ENCODE results near the gene KPTN. TPM values are rescaled to one million over a fixed set of nuclear protein-coding genes. Genes with fewer than 3 reads are reported as not detected.

Gene KPTN
- polyA plus RNA-seq, 3 donors, result 8.2 to 13.5 (median 13.3) TPM

DNA sequence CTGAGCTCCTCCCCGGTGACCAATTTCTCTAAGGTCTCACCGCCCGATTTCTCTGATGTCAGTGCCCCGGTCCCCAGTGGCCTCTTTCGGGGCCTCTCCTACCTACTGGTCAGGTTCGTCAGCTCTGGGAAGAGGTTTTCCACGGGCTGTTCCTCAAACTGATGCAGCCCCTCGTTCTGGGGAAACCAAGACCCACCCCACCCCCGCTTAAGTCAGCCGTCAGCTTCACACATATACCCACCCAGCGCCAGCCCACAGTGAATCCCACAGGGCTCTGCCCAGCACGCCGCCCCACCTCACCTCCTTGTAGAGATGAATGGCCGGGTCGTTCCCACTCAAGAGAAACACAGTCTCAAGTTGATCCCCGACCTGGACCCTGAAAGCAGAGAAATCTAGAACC is 3.4 kb downstream of the KPTN start:
- no peak for DNase-seq (ENCODE audit: extremely low read depth in 1 of 11, low read depth in 9 of 11, low spot score in 4 of 11)

DNA sequence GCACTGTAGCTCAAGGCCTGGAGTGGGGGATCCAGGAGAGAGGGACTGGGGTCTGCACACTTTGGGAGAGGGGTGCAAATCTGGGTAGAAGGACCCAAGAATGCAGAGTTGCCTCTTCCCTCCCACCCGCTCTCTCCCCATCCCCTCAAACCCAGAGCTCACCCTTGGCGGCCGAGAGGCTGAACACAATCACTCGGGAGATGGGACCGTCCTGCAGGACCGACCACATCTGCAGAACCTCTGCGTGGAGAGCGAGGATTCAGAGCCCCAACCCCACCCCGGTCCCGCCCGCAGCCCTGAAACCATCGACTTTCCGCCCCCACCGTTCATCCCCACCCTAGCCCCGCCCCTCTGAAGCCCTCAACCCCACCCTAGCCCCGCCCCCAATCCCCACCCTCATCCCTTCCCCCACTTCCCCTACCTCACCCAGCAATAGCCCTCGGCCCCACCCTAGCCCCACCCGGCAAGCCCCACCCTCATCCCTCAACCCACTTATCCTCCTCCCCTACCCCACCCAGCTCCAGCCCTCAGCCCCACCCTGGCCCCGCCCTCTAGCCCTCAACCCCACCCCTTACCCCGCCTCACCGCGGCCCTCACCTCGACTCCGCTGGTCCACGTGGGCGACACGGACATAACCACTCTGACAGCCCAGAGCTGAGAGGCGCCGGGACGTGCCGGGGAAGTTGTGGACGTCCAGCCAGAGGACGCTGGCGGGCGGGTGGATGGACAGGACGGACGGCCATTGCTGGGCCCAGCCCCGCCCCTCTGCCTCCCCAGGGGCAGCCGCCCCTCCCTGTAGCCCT is 4.1 kb downstream of the KPTN start:
- no peak for DNase-seq (ENCODE audit: extremely low read depth in 1 of 11, low read depth in 9 of 11, low spot score in 4 of 11)

DNA sequence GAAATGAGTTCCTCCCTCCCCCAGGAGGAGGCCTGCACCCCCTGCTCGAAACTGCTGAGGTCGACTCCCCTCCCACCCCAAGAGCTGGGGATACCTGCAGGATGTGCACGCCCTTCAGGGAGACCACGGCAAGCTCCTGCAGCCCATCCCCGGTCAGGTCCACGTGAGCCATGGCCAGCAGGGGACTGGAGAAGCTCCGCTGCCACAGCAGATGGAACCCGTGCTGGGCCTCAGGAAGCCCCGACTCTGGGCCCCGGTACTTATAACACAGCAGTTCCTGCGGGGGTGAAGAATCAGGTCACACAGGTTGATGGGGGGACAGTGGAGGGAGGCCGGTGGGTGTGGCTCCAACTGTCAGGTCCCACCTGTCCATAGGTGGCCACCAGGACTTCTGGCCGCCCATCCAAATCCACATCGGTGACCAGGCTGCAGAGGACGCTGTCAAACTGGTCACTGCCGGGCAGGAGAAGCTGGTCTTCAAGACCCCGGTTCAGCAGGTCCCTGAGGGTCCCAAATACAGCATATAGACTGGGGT is 7.5 kb downstream of the KPTN start:
- DNase-seq (ENCODE audit: extremely low read depth in 1 of 11, low read depth in 9 of 11, low spot score in 4 of 11), result no peak

DNA sequence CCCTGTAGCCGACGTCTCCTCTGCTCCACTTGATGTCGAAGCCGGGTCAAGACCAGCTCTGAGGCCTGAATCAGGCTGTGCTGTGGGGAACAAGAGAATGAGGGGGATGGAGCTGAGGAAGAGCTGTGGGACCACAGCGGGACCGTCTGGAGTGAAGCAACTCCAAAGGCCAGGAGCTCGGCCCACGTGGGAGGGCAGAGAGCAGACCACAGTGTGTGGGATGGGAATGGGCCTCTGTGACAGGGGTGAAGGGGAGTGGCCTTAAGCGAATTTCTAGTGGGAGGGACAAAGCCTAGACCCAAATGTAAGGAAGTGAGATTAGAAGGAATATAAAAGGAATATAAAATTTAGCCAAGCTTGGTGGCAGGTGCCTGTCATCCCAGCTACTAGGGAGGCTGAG is 8.6 kb downstream of the KPTN start:
- DNase-seq (ENCODE audit: extremely low read depth in 1 of 11, low read depth in 9 of 11, low spot score in 4 of 11), result no peak

DNA sequence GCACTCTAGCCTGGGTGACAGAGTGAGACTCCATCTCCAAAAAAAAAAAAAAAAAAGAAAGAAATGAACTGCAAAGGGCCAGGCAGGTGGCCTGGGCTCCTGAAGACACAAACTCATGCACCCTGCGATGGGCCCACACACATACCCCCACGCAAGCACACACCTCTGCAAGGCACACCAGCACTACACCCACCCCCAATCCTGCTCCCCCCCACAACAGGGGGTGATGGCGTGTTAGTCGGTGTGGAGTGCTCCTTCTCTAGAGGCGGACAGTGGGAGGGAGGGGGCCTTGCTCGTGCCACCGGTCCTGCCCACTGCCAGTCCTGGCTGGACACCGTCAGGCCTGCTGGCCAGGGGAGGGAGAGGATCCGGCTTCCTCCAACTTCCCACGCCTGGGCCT is 10.7 kb downstream of the KPTN start:
- no peak for DNase-seq (ENCODE audit: extremely low read depth in 1 of 11, low read depth in 9 of 11, low spot score in 4 of 11)

DNA sequence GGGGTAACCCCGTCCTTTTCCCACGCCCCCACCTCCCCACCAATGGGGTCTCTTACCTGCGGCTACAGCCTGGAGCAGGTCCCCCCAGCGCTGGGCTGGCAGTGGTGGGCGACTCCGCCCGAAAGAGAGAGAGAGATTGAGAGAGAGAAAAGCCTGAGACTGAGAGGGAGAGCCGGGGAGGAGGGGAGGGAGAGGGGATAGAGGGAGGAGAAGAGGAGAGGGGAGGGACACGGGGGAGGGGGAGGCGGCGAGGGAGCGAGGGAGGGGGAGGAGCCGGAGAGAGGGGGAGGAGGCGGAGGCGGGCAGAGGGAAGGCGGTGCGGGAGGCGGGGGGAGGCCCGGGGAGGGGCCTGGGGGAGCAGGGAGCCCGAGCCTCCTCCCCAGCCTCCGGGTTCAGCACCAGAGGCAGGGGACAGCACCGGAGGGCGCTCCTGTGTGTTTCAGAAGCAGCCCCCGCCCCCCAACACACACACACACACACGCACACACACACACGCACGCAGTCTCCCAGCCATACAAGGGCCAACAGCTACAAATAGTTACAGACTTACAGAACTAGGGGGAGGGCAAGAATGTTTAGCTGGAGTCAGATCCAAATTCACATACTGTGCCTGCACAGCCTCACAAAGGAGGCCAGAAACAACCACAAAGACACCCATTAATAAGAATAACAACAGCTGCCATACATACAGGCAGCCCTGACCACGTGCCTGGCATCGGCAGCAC is 12.1 kb downstream of the KPTN start, which contains the start of gene SLC8A2:
SLC8A2 (minus strand) TSS at position 161 of the 725 bp plus-strand sequence. CDS start 5,490 bp downstream, outside the sequence.
- peak; percentile 78 to 90 (median 86) for DNase-seq (ENCODE audit: extremely low read depth in 1 of 11, low read depth in 9 of 11, low spot score in 4 of 11)

DNA sequence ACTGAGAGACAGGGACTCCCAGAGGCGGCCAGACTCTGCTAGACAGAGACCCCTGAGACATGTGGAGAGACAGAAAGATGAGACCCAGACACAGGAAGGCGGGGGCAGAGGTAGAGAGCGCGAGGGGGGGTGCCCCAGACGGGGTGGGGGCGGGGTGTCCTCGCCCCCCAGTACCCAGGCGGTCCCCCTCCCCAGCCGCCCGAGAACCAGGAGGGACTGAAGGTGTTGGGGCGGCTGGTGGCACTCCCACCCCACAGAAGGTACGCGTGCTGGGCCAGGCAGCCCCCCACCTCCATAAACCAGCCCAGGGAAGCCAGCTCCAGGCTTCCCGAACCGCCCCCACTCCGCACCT is 12.7 kb downstream of the KPTN start:
- DNase-seq (ENCODE audit: extremely low read depth in 1 of 11, low read depth in 9 of 11, low spot score in 4 of 11), result no peak

DNA sequence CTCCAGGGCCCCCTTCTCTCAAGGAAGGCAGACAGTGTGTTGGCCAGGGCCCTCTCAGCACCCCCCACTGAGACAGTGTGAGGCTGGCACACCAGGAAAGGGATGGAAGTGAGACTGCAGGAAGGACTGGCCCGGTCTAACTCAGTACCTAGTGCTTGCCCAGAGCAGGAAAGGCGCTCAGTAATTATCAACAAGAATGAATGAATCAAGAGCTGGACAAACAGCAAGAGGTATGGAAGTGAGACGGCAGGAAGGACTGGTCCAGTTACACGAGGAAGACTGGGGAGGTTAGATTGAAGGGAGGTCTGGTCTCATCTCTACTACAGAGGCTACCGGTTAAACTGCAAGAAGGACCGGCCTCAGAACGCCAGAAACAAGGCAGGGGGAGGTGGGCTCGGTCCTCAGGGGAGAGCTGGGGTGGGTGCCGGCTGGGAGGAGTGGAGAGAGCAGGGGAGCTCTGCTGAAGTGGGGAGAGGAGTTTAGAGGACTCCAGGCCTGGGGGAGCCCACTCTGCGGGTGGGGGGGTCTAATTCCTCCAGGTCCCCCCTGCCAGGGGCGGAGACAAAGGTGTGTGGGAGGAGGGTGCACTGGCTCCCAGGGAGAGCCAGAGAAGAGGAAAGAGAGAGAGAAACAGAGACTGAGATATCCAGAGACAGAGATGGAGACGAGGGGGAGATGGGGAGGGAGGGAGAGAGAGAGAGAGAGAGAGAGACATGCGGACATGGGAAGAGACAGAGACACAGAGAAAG is 13.4 kb downstream of the KPTN start:
- no peak for DNase-seq (ENCODE audit: extremely low read depth in 1 of 11, low read depth in 9 of 11, low spot score in 4 of 11)

DNA sequence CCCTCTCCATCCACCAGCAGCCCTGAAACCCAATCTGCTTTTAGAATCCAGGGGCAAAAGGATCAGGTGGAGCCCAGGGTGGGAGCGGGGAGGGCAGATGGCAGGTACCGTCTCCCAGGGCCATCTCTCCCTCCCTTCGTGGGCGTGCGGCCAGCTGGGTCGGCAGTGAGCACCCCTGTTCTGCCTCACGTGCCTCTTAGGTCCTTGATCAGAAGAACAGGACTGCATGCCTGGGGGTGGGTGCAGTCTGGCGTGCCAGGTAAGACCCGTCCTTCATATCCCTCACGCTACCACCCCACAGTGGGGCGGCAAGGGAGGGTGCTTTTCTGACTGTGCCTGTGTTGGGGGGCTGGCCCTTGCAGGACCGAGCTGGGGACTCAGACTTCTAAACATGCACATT is 14.3 kb downstream of the KPTN start:
- DNase-seq (ENCODE audit: extremely low read depth in 1 of 11, low read depth in 9 of 11, low spot score in 4 of 11), result no peak

DNA sequence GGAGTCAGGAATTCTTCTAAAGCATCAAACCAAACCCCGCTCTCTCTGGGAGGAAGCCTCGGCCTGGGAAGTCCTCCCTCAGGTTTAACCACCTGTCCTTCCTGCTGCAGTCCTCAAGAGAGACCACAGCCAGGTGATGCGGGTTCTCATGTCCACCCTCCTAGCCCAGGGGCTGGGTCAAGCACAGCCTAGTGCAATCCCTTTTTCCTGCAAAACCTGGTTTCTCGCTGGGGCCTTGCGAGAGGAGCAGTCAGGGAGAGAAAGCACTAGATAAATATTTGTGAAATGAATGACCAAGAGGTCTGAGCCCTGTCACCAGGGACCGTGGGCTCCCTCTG is 14.7 kb downstream of the KPTN start:
- no peak for DNase-seq (ENCODE audit: extremely low read depth in 1 of 11, low read depth in 9 of 11, low spot score in 4 of 11)

DNA sequence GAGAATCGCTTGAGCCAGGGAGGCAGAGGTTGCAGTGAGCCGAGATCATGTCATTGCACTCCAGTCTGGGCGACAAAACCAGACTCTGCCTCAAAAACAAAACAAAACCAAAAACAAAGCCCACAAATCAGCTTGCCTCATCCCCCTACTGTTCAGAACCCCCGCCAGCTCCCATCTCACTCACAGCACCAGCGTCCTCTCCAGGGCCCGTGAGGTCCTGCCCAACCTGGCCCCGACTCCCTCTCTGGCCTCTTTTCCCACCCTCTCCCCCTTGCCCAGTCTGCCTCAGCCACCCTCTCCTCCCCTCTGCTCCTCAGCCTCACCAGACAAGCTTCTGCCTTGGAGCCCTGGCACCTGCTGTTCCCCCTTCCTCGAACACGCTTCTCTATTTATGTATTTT is 16.1 kb downstream of the KPTN start:
- no peak for DNase-seq (ENCODE audit: extremely low read depth in 1 of 11, low read depth in 9 of 11, low spot score in 4 of 11)

DNA sequence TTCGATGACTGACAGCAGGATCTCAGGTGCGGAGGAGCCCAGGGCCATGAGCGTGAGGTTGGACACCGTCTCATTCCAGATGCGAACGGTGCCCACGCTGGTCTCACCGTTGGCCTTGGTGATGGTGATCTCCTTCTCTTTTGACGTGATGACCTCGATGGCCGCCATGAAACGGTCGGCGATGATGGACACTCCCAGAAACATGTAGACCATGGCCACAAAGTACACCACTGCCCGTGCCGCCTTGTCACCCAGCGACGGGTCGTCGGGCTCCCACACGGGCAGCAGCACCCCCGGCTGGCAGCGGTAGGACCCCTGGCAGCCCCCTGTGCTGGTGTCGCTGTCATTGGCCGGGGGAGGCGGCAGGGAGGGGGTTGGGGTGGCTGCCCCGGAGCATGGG is 18.1 kb downstream of the KPTN start:
- no peak for DNase-seq (ENCODE audit: extremely low read depth in 1 of 11, low read depth in 9 of 11, low spot score in 4 of 11)

DNA sequence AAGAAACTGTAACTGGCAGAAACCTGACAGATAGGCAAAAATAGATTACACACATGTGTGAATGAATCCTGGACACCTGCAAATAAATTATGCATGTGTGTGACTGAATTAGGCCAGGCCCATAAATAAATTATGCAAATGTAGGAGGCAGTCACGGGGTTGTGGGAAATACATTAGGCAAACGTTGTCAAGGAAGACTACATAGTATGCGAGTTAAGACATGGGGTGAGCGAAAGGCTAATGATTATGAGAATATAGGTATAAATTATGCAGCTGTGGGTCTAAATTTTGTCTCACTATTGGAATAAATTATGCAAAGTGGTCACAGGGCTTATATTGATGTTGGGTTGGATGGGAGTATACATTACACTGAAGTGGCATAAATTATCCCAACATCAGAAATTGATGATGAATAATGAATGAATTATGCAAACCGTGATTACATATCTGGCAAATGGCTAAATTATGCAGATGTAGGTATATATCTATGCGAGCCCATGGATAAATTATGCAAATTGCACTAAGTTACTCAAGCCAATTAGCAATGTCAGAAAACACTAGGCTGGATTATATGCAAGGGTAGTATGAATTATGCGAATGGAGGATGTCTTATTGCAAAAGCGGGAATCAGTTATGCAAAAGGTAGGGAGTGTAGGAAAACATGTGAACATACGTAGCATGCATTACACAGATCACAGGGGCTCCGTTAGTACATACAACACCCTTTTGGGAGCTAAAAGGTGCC is 19.2 kb downstream of the KPTN start:
- no peak for DNase-seq (ENCODE audit: extremely low read depth in 1 of 11, low read depth in 9 of 11, low spot score in 4 of 11)

DNA sequence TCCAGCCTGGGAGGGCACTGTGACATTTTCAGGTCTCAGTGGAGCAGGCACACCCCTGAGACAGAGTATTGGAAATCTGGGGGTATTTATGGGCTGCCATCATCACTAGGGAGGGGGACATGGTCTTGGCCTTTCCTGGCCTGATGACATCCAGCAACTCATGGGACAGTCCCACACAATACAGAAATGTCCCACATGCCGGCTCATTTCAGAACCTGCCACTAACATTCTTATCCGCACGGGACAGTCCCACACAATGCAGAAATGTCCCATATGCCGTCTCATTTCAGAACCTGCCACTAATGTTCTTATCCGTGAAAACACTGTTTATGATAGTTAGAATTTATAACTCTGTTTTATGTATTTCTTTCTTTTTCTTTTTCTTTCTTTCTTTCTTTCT is 22.1 kb downstream of the KPTN start:
- DNase-seq (ENCODE audit: extremely low read depth in 1 of 11, low read depth in 9 of 11, low spot score in 4 of 11), result no peak

DNA sequence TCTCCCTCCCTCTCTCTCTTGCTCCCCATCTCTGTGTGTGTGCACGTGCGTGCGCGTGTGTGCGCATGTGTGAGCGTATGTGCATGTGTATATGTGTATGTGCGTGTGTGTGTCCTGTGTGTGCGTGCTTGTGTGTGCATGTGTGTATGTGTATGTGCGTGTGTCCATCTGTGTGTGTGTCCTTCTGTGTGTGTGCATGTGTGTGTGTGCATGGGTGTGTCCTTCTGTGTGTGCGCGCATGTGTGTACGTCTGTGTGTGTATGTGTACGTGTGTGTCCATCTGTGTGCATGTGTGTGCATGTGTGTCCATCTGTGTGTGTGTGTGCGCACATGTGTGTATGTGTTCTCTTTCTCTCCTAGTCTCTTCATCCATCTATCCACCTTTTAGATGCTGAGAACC is 24.5 kb downstream of the KPTN start:
- DNase-seq (ENCODE audit: extremely low read depth in 1 of 11, low read depth in 9 of 11, low spot score in 4 of 11), result no peak

DNA sequence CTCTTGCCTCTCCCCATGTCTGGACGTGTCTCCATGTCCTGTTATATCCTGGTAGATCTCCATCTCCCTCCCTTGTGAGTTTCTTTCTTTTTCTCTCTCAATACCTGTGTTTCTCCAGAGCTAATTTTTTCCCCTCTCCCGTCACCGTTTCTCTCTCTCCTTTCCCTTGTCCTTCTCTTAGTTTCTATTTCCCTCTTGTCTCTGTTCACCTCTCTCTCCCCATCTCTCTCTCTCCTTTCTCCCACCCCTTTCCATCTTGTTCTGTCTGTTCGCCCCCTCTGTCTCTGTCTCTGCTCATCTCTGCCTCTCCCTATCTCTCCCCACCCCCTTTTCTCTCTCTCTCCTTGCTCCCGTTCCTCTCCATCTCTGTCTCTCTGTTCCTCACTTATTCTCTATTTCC is 25.3 kb downstream of the KPTN start:
- DNase-seq (ENCODE audit: extremely low read depth in 1 of 11, low read depth in 9 of 11, low spot score in 4 of 11), result no peak

DNA sequence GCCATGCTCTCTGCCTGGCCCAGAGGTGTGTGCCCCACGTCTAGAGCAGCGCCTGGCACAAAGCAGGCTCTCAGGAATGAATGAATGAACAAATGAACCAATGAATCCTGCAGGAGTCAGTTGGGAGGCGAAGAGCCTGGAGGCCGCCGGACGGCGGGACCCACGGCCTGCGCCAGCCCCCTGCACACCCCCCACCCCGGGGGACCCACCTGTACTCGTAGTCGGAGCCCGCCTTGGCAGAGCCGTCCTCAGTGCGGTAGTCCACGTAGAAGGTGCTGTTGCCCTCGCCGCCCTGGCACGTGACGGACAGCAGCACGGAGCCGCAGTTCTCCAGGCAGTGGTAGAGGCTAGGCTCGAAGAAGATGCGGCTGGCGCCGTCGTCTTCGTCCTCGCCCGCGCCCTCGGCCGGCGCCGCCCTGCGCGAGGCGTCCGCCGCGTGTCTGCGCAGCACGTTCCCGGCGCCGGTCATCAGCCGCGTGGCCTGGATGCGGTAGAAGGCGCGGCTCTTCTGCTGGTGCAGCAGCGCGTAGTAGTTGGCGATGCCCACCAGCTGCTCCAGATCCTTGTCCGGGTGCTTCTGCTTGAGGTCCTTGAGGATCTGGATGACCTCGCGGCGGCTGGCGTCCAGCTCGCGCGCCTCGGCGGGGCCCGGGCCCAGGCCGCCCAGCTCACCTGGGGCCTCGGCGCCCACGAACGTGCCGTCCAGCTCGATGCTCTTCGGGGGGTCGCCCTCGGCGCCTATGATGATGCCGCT is 27.1 kb downstream of the KPTN start:
- no peak for DNase-seq (ENCODE audit: extremely low read depth in 1 of 11, low read depth in 9 of 11, low spot score in 4 of 11)

DNA sequence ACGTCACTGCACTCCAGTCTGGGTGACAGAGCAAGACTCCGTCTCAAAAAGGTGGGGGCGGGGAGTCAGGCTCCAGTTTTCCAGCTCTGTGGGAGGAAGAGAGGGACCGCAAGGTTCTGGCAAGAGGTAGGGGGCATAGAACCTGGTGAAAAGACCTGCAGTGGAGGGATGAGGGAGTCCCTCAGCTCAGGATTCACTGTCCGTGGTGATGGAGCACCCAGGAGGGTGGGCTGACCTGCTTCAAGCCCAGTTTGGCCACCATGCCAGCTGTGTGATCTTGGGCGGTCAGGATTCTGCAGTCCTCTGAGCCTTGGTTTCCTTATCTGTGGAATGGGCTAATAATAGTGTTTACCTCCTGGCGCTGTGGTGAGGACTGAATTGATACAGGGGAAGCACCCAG is 33.5 kb downstream of the KPTN start:
- DNase-seq (ENCODE audit: extremely low read depth in 1 of 11, low read depth in 9 of 11, low spot score in 4 of 11), result no peak

DNA sequence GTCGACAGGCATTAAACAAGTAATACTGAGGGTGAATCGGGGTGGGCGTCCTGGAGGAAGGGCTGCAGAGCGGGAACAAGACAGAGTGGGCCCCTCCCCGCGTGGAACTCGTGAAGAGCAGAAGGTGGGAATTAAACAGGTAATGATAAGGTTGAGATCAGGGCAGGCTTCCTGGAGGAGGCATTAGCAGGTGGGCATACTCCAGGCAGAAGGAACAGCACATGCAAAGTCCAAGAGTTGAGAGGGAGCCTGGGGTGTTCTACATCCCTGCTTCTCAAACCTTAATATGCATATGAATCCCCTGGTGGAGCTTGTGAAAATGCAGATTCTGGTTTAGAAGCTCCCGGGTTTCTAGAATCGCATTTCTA is 35.7 kb downstream of the KPTN start:
- no peak for DNase-seq (ENCODE audit: extremely low read depth in 1 of 11, low read depth in 9 of 11, low spot score in 4 of 11)
